Measurements from ENCODE around the gene RBM20. TPM values are rescaled to one million over a fixed set of nuclear protein-coding genes. Genes with fewer than 3 reads are reported as not detected.

RBM20 gene
- total RNA-seq, 1 experiment from 2014 or later: 0.10 TPM

- intact Hi-C loops (cut with micrococcal nuclease; ENCODE audit: unreplicated experiment): no loop called here
- Histone ChIP-seq H3K9me3 (ENCODE audit: control insufficient read depth, insufficient read depth, low read depth, low read length) (no peaks in the 10 kb centered on the region), H3K27me3 (ENCODE audit: control insufficient read depth, insufficient read depth, low read length) (no peaks in the 10 kb centered on the region), H3K27ac (ENCODE audit: low read length) (peak overlapping the region; percentile 51; the same call in 1 of the 2 replicates), H3K4me3 (ENCODE audit: low read depth in 2 of 2, low read length in 2 of 2) (no peak overlapping the region), H3K4me1 (ENCODE audit: control insufficient read depth, insufficient read depth, low read length) (no peaks in the 10 kb centered on the region), H3K36me3 (ENCODE audit: control insufficient read depth, insufficient read depth, low read length) (no peaks in the 10 kb centered on the region)
- CTCF ChIA-PET: interaction anchor here (0.6 to 1.5 kb wide), 2 partner anchors 14 to 53 kb away, joined by 3 read pairs; no protein-coding TSS in a partner anchor
- in situ Hi-C loops (cut with HindIII; ENCODE audit: low pct_unique_long_range_greater_than_20kb, low sequenced_read_pairs): no loop called here
- BruUV-seq (replicated peaks): no TSS peak
- TF ChIP-seq SIN3A (IDR thresholded peaks at IDR 0.05; ENCODE audit: borderline replicate concordance, insufficient read depth, low read depth, low read length): no peak
- no peak for TF ChIP-seq TCF7L2 (IDR thresholded peaks at IDR 0.05; ENCODE audit: low read depth, low read length)
- TF ChIP-seq, protein P1, sequence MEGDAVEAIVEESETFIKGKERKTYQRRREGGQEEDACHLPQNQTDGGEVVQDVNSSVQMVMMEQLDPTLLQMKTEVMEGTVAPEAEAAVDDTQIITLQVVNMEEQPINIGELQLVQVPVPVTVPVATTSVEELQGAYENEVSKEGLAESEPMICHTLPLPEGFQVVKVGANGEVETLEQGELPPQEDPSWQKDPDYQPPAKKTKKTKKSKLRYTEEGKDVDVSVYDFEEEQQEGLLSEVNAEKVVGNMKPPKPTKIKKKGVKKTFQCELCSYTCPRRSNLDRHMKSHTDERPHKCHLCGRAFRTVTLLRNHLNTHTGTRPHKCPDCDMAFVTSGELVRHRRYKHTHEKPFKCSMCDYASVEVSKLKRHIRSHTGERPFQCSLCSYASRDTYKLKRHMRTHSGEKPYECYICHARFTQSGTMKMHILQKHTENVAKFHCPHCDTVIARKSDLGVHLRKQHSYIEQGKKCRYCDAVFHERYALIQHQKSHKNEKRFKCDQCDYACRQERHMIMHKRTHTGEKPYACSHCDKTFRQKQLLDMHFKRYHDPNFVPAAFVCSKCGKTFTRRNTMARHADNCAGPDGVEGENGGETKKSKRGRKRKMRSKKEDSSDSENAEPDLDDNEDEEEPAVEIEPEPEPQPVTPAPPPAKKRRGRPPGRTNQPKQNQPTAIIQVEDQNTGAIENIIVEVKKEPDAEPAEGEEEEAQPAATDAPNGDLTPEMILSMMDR (IDR thresholded peaks at IDR 0.05): no peak
- TF ChIP-seq POLR2AphosphoS5 (IDR thresholded peaks at IDR 0.05; ENCODE audit: low read depth, low read length): no peak
- DNase-seq (ENCODE audit: low read depth, low spot score): no peak
- POLR2A ChIA-PET: no interaction called here
- ATAC-seq: peak; percentile 37; the same call in 1 of the 2 replicates
These were observed 213.4 kb downstream of the RBM20 start for GRCh38 chr10:110857265-110858171.

DNA sequence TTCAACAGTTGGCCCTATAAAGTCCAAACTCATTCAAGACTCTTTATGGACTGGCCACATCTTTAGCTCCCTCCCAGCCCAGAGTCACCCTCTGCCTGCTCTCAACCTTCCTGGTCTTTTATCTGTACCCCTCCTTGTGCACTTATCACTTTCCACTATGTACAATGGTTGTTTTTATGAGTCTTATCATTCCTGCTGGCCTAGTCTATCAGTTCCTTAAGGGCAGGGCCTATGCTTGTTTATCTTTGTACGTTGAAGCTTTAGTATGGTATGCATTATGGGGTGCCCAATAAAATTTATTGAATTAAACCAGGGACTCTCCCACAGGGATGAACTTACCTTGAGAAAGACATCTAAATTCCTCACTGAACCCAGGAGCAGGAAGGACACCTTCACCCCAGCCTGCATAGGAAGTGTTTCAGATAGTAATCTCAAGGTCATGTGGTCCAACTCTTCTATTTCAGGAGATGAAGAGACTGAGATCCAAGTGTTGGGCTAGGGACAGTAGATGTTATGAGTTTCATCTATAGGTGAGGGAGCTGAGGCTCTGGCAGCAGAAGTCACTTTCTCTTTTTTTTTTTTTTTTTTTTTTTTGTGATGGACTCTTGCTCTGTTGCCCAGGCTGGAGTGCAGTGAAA, 214.3 kb downstream of the RBM20 start:
- ATAC-seq (peak; percentile 37; the same call in 1 of the 2 replicates), DNase-seq (ENCODE audit: low read depth, low spot score) (no peak)
- H3K27me3 ChIP-seq (ENCODE audit: control insufficient read depth, insufficient read depth, low read length): no peaks in the 10 kb centered on the region
- no peaks in the 10 kb centered on the region for H3K9me3 ChIP-seq (ENCODE audit: control insufficient read depth, insufficient read depth, low read depth, low read length)
- no peak overlapping the region for H3K4me3 ChIP-seq (ENCODE audit: low read depth in 2 of 2, low read length in 2 of 2)
- intact Hi-C loops (cut with micrococcal nuclease; ENCODE audit: unreplicated experiment): no loop called here
- no peaks in the 10 kb centered on the region for H3K36me3 ChIP-seq (ENCODE audit: control insufficient read depth, insufficient read depth, low read length)
- CTCF ChIA-PET: interaction anchor here (0.6 to 1.5 kb wide), 2 partner anchors 54 to 1279 kb away, joined by 3 to 5 read pairs; no protein-coding TSS in a partner anchor
- H3K4me1 ChIP-seq (ENCODE audit: control insufficient read depth, insufficient read depth, low read length): no peaks in the 10 kb centered on the region
- BruUV-seq (replicated peaks): no TSS peak
- POLR2A ChIA-PET: no interaction called here
- no peak overlapping the region for H3K27ac ChIP-seq (ENCODE audit: low read length)
- TF ChIP-seq SIN3A (IDR thresholded peaks at IDR 0.05; ENCODE audit: borderline replicate concordance, insufficient read depth, low read depth, low read length) (no peak), TCF7L2 (IDR thresholded peaks at IDR 0.05; ENCODE audit: low read depth, low read length) (peak; percentile 95)
- in situ Hi-C loops (cut with HindIII; ENCODE audit: low pct_unique_long_range_greater_than_20kb, low sequenced_read_pairs): no loop called here

GRCh38 chr10:110859206-110859972, 215.3 kb downstream of the RBM20 start:
- Histone ChIP-seq H3K4me1 (ENCODE audit: control insufficient read depth, insufficient read depth, low read length) (no peaks in the 10 kb centered on the region; the same call in 1 of the 2 replicates), H3K9me3 (ENCODE audit: control insufficient read depth, insufficient read depth, low read depth, low read length) (no peaks in the 10 kb centered on the region), H3K27me3 (ENCODE audit: control insufficient read depth, insufficient read depth, low read length) (no peaks in the 10 kb centered on the region), H3K27ac (ENCODE audit: low read length) (peak overlapping the region; percentile 56; the same call in 1 of the 2 replicates), H3K36me3 (ENCODE audit: control insufficient read depth, insufficient read depth, low read length) (no peaks in the 10 kb centered on the region), H3K4me3 (ENCODE audit: low read depth in 2 of 2, low read length in 2 of 2) (no peak overlapping the region)
- intact Hi-C loops (cut with micrococcal nuclease; ENCODE audit: unreplicated experiment): no loop called here
- ChIA-PET CTCF (interaction anchor here (0.6 to 1.5 kb wide), 2 partner anchors 55 to 1278 kb away, joined by 3 to 5 read pairs; no protein-coding TSS in a partner anchor), POLR2A (no interaction called here)
- no TSS peak for BruUV-seq (replicated peaks)
- TF ChIP-seq, protein P1 (IDR thresholded peaks at IDR 0.05): no peak
- TF ChIP-seq, protein P2, sequence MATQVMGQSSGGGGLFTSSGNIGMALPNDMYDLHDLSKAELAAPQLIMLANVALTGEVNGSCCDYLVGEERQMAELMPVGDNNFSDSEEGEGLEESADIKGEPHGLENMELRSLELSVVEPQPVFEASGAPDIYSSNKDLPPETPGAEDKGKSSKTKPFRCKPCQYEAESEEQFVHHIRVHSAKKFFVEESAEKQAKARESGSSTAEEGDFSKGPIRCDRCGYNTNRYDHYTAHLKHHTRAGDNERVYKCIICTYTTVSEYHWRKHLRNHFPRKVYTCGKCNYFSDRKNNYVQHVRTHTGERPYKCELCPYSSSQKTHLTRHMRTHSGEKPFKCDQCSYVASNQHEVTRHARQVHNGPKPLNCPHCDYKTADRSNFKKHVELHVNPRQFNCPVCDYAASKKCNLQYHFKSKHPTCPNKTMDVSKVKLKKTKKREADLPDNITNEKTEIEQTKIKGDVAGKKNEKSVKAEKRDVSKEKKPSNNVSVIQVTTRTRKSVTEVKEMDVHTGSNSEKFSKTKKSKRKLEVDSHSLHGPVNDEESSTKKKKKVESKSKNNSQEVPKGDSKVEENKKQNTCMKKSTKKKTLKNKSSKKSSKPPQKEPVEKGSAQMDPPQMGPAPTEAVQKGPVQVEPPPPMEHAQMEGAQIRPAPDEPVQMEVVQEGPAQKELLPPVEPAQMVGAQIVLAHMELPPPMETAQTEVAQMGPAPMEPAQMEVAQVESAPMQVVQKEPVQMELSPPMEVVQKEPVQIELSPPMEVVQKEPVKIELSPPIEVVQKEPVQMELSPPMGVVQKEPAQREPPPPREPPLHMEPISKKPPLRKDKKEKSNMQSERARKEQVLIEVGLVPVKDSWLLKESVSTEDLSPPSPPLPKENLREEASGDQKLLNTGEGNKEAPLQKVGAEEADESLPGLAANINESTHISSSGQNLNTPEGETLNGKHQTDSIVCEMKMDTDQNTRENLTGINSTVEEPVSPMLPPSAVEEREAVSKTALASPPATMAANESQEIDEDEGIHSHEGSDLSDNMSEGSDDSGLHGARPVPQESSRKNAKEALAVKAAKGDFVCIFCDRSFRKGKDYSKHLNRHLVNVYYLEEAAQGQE (IDR thresholded peaks at IDR 0.05; ENCODE audit: insufficient read depth in 1 of 2, low read depth in 2 of 2, low read length in 1 of 2): no peak
- TF ChIP-seq TCF7L2 (IDR thresholded peaks at IDR 0.05; ENCODE audit: low read depth, low read length) (no peak), SIN3A (IDR thresholded peaks at IDR 0.05; ENCODE audit: borderline replicate concordance, insufficient read depth, low read depth, low read length) (no peak), POLR2AphosphoS5 (IDR thresholded peaks at IDR 0.05; ENCODE audit: low read depth, low read length) (no peak)
- in situ Hi-C loops (cut with HindIII; ENCODE audit: low pct_unique_long_range_greater_than_20kb, low sequenced_read_pairs): no loop called here
- ATAC-seq (no peak), DNase-seq (ENCODE audit: low read depth, low spot score) (no peak)

All from Panc1 (cell line).